B cell (primary cell): ENCODE measurements around the gene SLC17A1. TPM values are rescaled to one million over a fixed set of nuclear protein-coding genes. Genes with fewer than 3 reads are reported as not detected.

ENCODE experiments used
- ATAC-seq: fragments of 200-7000 bp; cut with Tn5 transposase; one replicate; pipeline ENCODE4 v1.10.0; 2021; ENCODE audit warnings: low read depth, mild to moderate bottlenecking, moderate number of reproducible peaks, moderate library complexity
- CTCF ChIA-PET: fragments of 350-600 bp; sonication (Branson Sonifier 250); formaldehyde crosslinking; loops from one replicate; lab custom pipeline; 2021; ENCODE audit warnings: antibody characterized with exemption, inconsistent platforms; lab: Charles Lee
- POLR2A ChIA-PET: fragments of 350-600 bp; sonication (Branson Sonifier 250); formaldehyde crosslinking; loops from one replicate; lab custom pipeline; 2021; ENCODE audit warnings: antibody characterized with exemption; lab: Charles Lee
- DNase-seq: peaks from one replicate; pipeline ENCODE4 v3.0.0; 2013
- H2AFZ ChIP-seq: 2 replicates; pipeline ENCODE4 v1.6.1; 2012; ENCODE audit warnings: mild to moderate bottlenecking, low read depth, low read length; ENCODE audit not compliant: insufficient read depth, poor library complexity, severe bottlenecking
- H3K27ac ChIP-seq, 2 donors: 1 replicate in 1 of 2; 2 replicates in 1 of 2; pipeline ENCODE4 v1.5.1; 2012 to 2013; ENCODE audit warnings: low read length in 2 of 2, mild to moderate bottlenecking in 2 of 2, moderate library complexity in 1 of 2
- H3K27me3 ChIP-seq, 4 experiments: fragments of 200-600 bp in 1 of 4; sonication (generic) in 1 of 4; replicated peaks in 1 of 4; 1 replicate in 2 of 4; 2 replicates in 2 of 4; pipeline versions ENCODE4 v1.6.1 to v1.7.0; 2013 to 2016; ENCODE audit warnings: low read length in 3 of 4, mild to moderate bottlenecking in 2 of 4, mixed read lengths in 1 of 4, moderate library complexity in 1 of 4; ENCODE audit not compliant: insufficient read depth in 4 of 4, control insufficient read depth in 3 of 4; ENCODE audit errors: control extremely low read depth in 1 of 4
- H3K36me3 ChIP-seq, 2 experiments: replicated peaks in 1 of 2; 1 replicate in 1 of 2; 2 replicates in 1 of 2; pipeline versions ENCODE4 v1.6.1 to v1.7.1; 2013; ENCODE audit warnings: low read length in 1 of 2; ENCODE audit not compliant: insufficient read depth in 2 of 2, control insufficient read depth in 1 of 2; ENCODE audit errors: control extremely low read depth in 1 of 2, extremely low read depth in 1 of 2
- H3K4me1 ChIP-seq, 2 donors: fragments of 200-600 bp in 1 of 2; sonication (generic) in 1 of 2; 1 replicate in 1 of 2; 2 replicates in 1 of 2; pipeline versions ENCODE4 v1.5.1 to v1.6.1; 2013 to 2017; ENCODE audit warnings: low read length in 2 of 2; ENCODE audit not compliant: control insufficient read depth in 2 of 2, insufficient read depth in 2 of 2
- H3K4me2 ChIP-seq: replicated peaks from 2 replicates; pipeline ENCODE3; 2012; ENCODE audit warnings: mild to moderate bottlenecking, low read depth, low read length; ENCODE audit not compliant: poor library complexity, severe bottlenecking
- H3K4me3 ChIP-seq, 5 experiments: fragments of 200-600 bp in 1 of 5; sonication (generic) in 1 of 5; 1 replicate in 3 of 5; 2 replicates in 2 of 5; pipeline versions ENCODE4 v1.5.1 to v1.7.0; 2011 to 2016; ENCODE audit warnings: low read length in 4 of 5, mild to moderate bottlenecking in 4 of 5, low read depth in 2 of 5, control low read depth in 1 of 5, moderate library complexity in 1 of 5; ENCODE audit not compliant: insufficient read depth in 1 of 5; ENCODE audit errors: control extremely low read depth in 1 of 5, extremely low read depth in 1 of 5
- H3K79me2 ChIP-seq: fragments of 200-600 bp; sonication (generic); one replicate; pipeline ENCODE4 v1.6.0; 2016; ENCODE audit warnings: low read length; ENCODE audit not compliant: control insufficient read depth, insufficient read depth
- H3K9ac ChIP-seq: fragments of 200-600 bp; sonication (generic); 2 replicates; pipeline ENCODE4 v1.6.1; 2017; ENCODE audit warnings: mild to moderate bottlenecking, low read length, moderate library complexity
- H3K9me3 ChIP-seq, 3 donors: one replicate each; pipeline versions ENCODE4 v1.6.1 to v1.7.1; 2013; ENCODE audit warnings: low read length in 2 of 3; ENCODE audit not compliant: control insufficient read depth in 2 of 3, insufficient read depth in 1 of 3; ENCODE audit errors: control extremely low read depth in 1 of 3
- H4K20me1 ChIP-seq: 2 replicates; pipeline ENCODE4 v1.6.0; 2012; ENCODE audit warnings: mild to moderate bottlenecking, low read length; ENCODE audit not compliant: insufficient read depth, control insufficient read depth, poor library complexity, severe bottlenecking
- H3K27ac Mint-ChIP-seq: one replicate; pipeline ENCODE4 v1.8.0; 2021; ENCODE audit warnings: mixed read lengths
- H3K27me3 Mint-ChIP-seq: one replicate; pipeline ENCODE4 v1.8.0; 2021; ENCODE audit warnings: mixed read lengths
- H3K4me1 Mint-ChIP-seq: one replicate; pipeline ENCODE4 v1.8.0; 2021; ENCODE audit warnings: mixed read lengths
- H3K4me3 Mint-ChIP-seq: one replicate; pipeline ENCODE4 v1.8.0; 2021; ENCODE audit warnings: mixed read lengths
- H3K9me3 Mint-ChIP-seq: one replicate; pipeline ENCODE4 v1.8.0; 2022; ENCODE audit warnings: mixed read lengths; ENCODE audit not compliant: insufficient read depth
- EZH2 ChIP-seq: IDR thresholded peaks from 2 replicates; pipeline ENCODE4 v1.6.1; 2012; ENCODE audit warnings: borderline replicate concordance, low read depth, mild to moderate bottlenecking, moderate library complexity, low read length; ENCODE audit not compliant: insufficient read depth, poor library complexity, severe bottlenecking
- WGBS: methylation state at CpG from one replicate; pipeline ENCODE4 v1.1.5; 2013; ENCODE audit warnings: missing lambda C conversion rate; ENCODE audit not compliant: insufficient coverage; 5-methylcytosine and 5-hydroxymethylcytosine counted together
- intact Hi-C: fragments of 100-400 bp; cut with micrococcal nuclease; formaldehyde crosslinking; loops from one replicate; pipeline ENCODE4 v1.10.0; 2022
- polyA plus RNA-seq: library from polyadenylated mRNA; depleted of rRNA; stranded (reverse); fragments of >200 nt; gene quantifications from 2 replicates; pipeline ENCODE4 v1.2.3, GENCODE V29; 2012
- total RNA-seq, 2 donors: library from RNA; stranded (reverse); fragments of 120-200 nt in 1 of 2; gene quantifications; 1 replicate in 1 of 2; 2 replicates in 1 of 2; pipeline versions ENCODE4 v1.2.3 to v1.2.4, GENCODE V29; 2013 to 2022
- TF ChIP-seq, protein P1 (sequence below): fragments of 200-600 bp; IDR thresholded peaks from one replicate; pipeline ENCODE4 v1.8.0; 2022; ENCODE audit warnings: antibody characterized with exemption, mild to moderate bottlenecking

SLC17A1 gene
- total and polyA plus RNA-seq, 2 donors (not counting 1 experiment from before 2014, with no cell fraction given): not detected

DNA sequence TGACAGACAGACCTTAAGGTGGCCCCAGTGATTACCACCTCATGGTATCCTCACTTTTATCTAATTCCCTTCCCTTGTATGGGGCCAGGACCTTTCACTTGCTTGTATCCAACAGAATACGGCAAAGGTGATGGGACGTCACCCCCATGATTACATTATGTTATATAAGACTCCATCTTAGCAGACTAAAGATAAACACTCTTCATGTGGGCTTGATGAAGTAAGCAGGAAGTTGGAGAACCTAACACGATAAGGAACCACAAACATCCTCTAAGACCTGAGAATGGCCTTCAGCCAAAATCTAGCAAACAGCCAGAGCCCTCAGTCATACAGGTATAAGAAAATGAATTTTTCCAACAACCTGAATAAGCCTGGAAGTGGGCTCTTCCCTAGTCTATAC, 34.2 kb upstream of the SLC17A1 start:
- H3K4me3 ChIP-seq: no peak overlapping the region
- no CpG with 5 or more reads among the region's 3 CpGs for WGBS
- Mint-ChIP-seq H3K4me3 (no peak overlapping the region), H3K4me1 (no peaks in the 10 kb centered on the region), H3K27ac (no peak overlapping the region), H3K27me3 (peaks cover 21% of the 10 kb centered on the region), H3K9me3 (no peaks in the 10 kb centered on the region)
- no peak overlapping the region for H2AFZ ChIP-seq
- no peaks in the 10 kb centered on the region for H3K4me1 ChIP-seq
- DNase-seq (no peak), ATAC-seq (no peak)
- intact Hi-C loops: no loop called here
- H3K4me2 ChIP-seq: no peak overlapping the region
- ChIA-PET POLR2A (no interaction called here), CTCF (no interaction called here)
- no peaks in the 10 kb centered on the region for H3K9me3 ChIP-seq
- peaks cover 0 to 11% (median 2%) of the 10 kb centered on the region in 4 experiments for H3K27me3 ChIP-seq
- no peaks in the 10 kb centered on the region for H3K79me2 ChIP-seq
- no peak overlapping the region for H3K27ac ChIP-seq
- TF ChIP-seq, protein P1, sequence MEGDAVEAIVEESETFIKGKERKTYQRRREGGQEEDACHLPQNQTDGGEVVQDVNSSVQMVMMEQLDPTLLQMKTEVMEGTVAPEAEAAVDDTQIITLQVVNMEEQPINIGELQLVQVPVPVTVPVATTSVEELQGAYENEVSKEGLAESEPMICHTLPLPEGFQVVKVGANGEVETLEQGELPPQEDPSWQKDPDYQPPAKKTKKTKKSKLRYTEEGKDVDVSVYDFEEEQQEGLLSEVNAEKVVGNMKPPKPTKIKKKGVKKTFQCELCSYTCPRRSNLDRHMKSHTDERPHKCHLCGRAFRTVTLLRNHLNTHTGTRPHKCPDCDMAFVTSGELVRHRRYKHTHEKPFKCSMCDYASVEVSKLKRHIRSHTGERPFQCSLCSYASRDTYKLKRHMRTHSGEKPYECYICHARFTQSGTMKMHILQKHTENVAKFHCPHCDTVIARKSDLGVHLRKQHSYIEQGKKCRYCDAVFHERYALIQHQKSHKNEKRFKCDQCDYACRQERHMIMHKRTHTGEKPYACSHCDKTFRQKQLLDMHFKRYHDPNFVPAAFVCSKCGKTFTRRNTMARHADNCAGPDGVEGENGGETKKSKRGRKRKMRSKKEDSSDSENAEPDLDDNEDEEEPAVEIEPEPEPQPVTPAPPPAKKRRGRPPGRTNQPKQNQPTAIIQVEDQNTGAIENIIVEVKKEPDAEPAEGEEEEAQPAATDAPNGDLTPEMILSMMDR: no peak
- no peak for TF ChIP-seq EZH2
- no peak overlapping the region for H3K9ac ChIP-seq
- H3K36me3 ChIP-seq: no peaks in the 10 kb centered on the region
- H4K20me1 ChIP-seq: no peaks in the 10 kb centered on the region

GRCh38 chr6:25863360-25863759, 31.5 kb upstream of the SLC17A1 start:
- POLR2A ChIA-PET: interaction anchor here (0.5 kb wide), 1 partner anchor 96 kb away, joined by 3 read pairs; no protein-coding TSS in a partner anchor
- peaks cover 33% of the 10 kb centered on the region for H3K27me3 Mint-ChIP-seq
- Histone ChIP-seq H3K36me3 (no peaks in the 10 kb centered on the region), H3K4me1 (no peaks in the 10 kb centered on the region), H3K9ac (no peak overlapping the region), H4K20me1 (no peaks in the 10 kb centered on the region), H3K27ac (no peak overlapping the region), H3K4me2 (no peak overlapping the region), H3K79me2 (no peaks in the 10 kb centered on the region), H3K27me3 (peaks cover 0 to 11% (median 5%) of the 10 kb centered on the region in 4 experiments), H3K9me3 (no peaks in the 10 kb centered on the region), H3K4me3 (no peak overlapping the region), H2AFZ (no peak overlapping the region)
- WGBS: no CpG with 5 or more reads among the region's 2 CpGs
- H3K27ac Mint-ChIP-seq: no peak overlapping the region
- intact Hi-C loops: no loop called here
- DNase-seq (no peak), ATAC-seq (no peak)
- CTCF ChIA-PET: no interaction called here
- H3K4me3 Mint-ChIP-seq: no peak overlapping the region
- H3K9me3 Mint-ChIP-seq: no peaks in the 10 kb centered on the region
- TF ChIP-seq, protein P1: no peak
- TF ChIP-seq EZH2: no peak
- H3K4me1 Mint-ChIP-seq: no peaks in the 10 kb centered on the region
